ENCODE data around the gene KANK2. TPM values are rescaled to one million over a fixed set of nuclear protein-coding genes. Genes with fewer than 3 reads are reported as not detected.

Gene KANK2
- total and polyA plus RNA-seq, 2 of the 13 experiments (the other 11 are each of a cell fraction or from before 2014, with no cell fraction given): 5.7 to 12.9 TPM

DNA sequence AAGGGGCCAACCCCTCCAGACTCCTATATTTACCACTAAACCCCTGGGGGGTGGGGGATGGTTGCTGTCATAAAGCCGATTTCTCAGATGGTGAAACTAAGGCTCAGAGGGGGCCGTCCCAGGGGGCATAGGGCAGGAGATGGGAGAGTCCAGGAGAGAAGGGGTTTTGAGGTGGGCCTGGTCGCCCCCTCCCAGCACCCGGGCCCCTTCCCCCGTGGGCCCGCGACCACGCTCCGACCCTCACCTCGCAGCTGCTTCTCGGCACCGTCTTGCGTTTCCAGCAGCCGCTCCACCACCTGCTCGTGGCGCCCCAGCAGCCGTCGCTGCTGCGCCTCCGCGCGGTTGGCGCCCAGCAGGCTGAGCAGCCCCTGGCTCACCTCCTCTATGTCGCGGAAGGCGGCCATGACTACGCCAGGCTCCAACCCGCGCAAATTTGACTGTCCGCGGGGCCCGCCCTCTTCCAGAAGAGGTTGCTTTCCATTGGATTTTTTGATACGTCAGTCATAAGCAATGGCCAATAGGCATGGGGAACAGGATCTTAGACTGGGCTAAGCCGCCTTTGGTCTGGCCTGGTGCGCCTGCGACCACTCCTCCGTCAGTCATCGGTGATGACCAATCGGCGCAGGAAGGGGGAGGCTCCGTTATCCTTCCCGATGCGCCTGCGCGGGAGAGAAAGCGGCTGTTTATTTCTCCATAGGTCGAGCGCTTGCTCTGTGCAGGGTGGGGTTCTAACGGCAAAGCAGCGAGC lies 41.8 kb downstream of the KANK2 start, which contains the start of gene SPC24 (continued):
- TF ChIP-seq, protein P1, sequence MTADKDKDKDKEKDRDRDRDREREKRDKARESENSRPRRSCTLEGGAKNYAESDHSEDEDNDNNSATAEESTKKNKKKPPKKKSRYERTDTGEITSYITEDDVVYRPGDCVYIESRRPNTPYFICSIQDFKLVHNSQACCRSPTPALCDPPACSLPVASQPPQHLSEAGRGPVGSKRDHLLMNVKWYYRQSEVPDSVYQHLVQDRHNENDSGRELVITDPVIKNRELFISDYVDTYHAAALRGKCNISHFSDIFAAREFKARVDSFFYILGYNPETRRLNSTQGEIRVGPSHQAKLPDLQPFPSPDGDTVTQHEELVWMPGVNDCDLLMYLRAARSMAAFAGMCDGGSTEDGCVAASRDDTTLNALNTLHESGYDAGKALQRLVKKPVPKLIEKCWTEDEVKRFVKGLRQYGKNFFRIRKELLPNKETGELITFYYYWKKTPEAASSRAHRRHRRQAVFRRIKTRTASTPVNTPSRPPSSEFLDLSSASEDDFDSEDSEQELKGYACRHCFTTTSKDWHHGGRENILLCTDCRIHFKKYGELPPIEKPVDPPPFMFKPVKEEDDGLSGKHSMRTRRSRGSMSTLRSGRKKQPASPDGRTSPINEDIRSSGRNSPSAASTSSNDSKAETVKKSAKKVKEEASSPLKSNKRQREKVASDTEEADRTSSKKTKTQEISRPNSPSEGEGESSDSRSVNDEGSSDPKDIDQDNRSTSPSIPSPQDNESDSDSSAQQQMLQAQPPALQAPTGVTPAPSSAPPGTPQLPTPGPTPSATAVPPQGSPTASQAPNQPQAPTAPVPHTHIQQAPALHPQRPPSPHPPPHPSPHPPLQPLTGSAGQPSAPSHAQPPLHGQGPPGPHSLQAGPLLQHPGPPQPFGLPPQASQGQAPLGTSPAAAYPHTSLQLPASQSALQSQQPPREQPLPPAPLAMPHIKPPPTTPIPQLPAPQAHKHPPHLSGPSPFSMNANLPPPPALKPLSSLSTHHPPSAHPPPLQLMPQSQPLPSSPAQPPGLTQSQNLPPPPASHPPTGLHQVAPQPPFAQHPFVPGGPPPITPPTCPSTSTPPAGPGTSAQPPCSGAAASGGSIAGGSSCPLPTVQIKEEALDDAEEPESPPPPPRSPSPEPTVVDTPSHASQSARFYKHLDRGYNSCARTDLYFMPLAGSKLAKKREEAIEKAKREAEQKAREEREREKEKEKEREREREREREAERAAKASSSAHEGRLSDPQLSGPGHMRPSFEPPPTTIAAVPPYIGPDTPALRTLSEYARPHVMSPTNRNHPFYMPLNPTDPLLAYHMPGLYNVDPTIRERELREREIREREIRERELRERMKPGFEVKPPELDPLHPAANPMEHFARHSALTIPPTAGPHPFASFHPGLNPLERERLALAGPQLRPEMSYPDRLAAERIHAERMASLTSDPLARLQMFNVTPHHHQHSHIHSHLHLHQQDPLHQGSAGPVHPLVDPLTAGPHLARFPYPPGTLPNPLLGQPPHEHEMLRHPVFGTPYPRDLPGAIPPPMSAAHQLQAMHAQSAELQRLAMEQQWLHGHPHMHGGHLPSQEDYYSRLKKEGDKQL (CRISPR knock-in tag; IDR thresholded peaks at IDR 0.05; ENCODE audit: low read depth): no peak
- TF ChIP-seq SAFB2 (CRISPR knock-in tag; IDR thresholded peaks at IDR 0.05; ENCODE audit: borderline replicate concordance, low read depth) (peak; percentile 75), ZNF850 (CRISPR knock-in tag; conservative IDR thresholded peaks at IDR 0.05) (no peak), NFRKB (IDR thresholded peaks at IDR 0.05) (no peak), ZNF530 (CRISPR knock-in tag; IDR thresholded peaks at IDR 0.05; ENCODE audit: low read depth) (no peak), HDAC1 (CRISPR knock-in tag; IDR thresholded peaks at IDR 0.05) (peak; percentile 94), PHF20 (CRISPR knock-in tag; IDR thresholded peaks at IDR 0.05) (no peak), KDM5A (IDR thresholded peaks at IDR 0.05; ENCODE audit: borderline replicate concordance, low read length) (peak; percentile 73), ZNF564 (CRISPR knock-in tag; IDR thresholded peaks at IDR 0.05) (no peak)
- TF ChIP-seq, protein P2, sequence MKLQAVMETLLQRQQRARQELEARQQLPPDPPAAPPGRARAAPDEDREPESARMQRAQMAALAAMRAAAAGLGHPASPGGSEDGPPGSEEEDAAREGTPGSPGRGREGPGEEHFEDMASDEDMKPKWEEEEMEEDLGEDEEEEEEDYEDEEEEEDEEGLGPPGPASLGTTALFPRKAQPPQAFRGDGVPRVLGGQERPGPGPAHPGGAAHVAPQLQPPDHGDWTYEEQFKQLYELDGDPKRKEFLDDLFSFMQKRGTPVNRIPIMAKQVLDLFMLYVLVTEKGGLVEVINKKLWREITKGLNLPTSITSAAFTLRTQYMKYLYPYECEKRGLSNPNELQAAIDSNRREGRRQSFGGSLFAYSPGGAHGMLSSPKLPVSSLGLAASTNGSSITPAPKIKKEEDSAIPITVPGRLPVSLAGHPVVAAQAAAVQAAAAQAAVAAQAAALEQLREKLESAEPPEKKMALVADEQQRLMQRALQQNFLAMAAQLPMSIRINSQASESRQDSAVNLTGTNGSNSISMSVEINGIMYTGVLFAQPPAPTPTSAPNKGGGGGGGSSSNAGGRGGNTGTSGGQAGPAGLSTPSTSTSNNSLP (IDR thresholded peaks at IDR 0.05; ENCODE audit: low read depth, low read length): no peak; the same call in 1 of the 2 replicates
- TF ChIP-seq, protein P3, sequence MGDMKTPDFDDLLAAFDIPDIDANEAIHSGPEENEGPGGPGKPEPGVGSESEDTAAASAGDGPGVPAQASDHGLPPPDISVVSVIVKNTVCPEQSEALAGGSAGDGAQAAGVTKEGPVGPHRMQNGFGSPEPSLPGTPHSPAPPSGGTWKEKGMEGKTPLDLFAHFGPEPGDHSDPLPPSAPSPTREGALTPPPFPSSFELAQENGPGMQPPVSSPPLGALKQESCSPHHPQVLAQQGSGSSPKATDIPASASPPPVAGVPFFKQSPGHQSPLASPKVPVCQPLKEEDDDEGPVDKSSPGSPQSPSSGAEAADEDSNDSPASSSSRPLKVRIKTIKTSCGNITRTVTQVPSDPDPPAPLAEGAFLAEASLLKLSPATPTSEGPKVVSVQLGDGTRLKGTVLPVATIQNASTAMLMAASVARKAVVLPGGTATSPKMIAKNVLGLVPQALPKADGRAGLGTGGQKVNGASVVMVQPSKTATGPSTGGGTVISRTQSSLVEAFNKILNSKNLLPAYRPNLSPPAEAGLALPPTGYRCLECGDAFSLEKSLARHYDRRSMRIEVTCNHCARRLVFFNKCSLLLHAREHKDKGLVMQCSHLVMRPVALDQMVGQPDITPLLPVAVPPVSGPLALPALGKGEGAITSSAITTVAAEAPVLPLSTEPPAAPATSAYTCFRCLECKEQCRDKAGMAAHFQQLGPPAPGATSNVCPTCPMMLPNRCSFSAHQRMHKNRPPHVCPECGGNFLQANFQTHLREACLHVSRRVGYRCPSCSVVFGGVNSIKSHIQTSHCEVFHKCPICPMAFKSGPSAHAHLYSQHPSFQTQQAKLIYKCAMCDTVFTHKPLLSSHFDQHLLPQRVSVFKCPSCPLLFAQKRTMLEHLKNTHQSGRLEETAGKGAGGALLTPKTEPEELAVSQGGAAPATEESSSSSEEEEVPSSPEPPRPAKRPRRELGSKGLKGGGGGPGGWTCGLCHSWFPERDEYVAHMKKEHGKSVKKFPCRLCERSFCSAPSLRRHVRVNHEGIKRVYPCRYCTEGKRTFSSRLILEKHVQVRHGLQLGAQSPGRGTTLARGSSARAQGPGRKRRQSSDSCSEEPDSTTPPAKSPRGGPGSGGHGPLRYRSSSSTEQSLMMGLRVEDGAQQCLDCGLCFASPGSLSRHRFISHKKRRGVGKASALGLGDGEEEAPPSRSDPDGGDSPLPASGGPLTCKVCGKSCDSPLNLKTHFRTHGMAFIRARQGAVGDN (CRISPR knock-in tag; IDR thresholded peaks at IDR 0.05): peak; percentile 71
- TF ChIP-seq, protein P4, sequence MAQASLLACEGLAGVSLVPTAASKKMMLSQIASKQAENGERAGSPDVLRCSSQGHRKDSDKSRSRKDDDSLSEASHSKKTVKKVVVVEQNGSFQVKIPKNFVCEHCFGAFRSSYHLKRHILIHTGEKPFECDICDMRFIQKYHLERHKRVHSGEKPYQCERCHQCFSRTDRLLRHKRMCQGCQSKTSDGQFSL (CRISPR knock-in tag; IDR thresholded peaks at IDR 0.05): 0 out of 2 replicates have a peak, but pooled peaks have one; percentile 28
- TF ChIP-seq, protein P5, sequence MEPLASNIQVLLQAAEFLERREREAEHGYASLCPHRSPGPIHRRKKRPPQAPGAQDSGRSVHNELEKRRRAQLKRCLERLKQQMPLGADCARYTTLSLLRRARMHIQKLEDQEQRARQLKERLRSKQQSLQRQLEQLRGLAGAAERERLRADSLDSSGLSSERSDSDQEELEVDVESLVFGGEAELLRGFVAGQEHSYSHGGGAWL (CRISPR knock-in tag; IDR thresholded peaks at IDR 0.05): peak; percentile 56; the same call in 1 of the 2 replicates

Measured in HepG2 (cell line).